WERI-Rb-1 (cell line): Measurements from ENCODE around the gene EHD4.

Experiments used
- DNase-seq: peaks from one replicate; pipeline ENCODE4 v3.0.0-alpha.2; 2020
- H3K27ac ChIP-seq: fragments of 250-450 bp; sonication (Bioruptor Pico); 2 replicates; pipeline ENCODE4 v1.5.1; 2020; ENCODE audit warnings: mild to moderate bottlenecking, moderate library complexity
- H3K27me3 ChIP-seq: fragments of 250-450 bp; sonication (Bioruptor Pico); 2 replicates; pipeline ENCODE4 v1.5.1; 2021; ENCODE audit warnings: mild to moderate bottlenecking, low read depth, moderate library complexity; ENCODE audit not compliant: insufficient read depth, severe bottlenecking
- H3K36me3 ChIP-seq: fragments of 250-450 bp; sonication (Bioruptor Pico); 2 replicates; pipeline ENCODE4 v1.5.1; 2020; ENCODE audit warnings: mild to moderate bottlenecking, moderate library complexity
- H3K4me3 ChIP-seq: 2 replicates; pipeline ENCODE4 v1.5.1; 2011; ENCODE audit warnings: low read depth, mild to moderate bottlenecking, control low read depth, low read length
- H3K9me3 ChIP-seq: fragments of 250-450 bp; sonication (Bioruptor Pico); 2 replicates; pipeline ENCODE4 v1.5.1; 2021; ENCODE audit warnings: mild to moderate bottlenecking, moderate library complexity; ENCODE audit not compliant: severe bottlenecking
- TF ChIP-seq, protein P1 (sequence below): IDR thresholded peaks from 2 replicates; pipeline ENCODE4 v1.5.1; 2011; ENCODE audit warnings: low read depth, mild to moderate bottlenecking, control low read depth, inconsistent platforms, low read length

The EHD4 gene

GRCh38 chr15:41860049-41860828, 112.1 kb downstream of the EHD4 start:
- H3K36me3 ChIP-seq: no peaks in the 10 kb centered on the region
- H3K27me3 ChIP-seq: no peaks in the 10 kb centered on the region
- no peaks in the 10 kb centered on the region for H3K9me3 ChIP-seq
- no peak overlapping the region for H3K27ac ChIP-seq
- TF ChIP-seq, protein P1, sequence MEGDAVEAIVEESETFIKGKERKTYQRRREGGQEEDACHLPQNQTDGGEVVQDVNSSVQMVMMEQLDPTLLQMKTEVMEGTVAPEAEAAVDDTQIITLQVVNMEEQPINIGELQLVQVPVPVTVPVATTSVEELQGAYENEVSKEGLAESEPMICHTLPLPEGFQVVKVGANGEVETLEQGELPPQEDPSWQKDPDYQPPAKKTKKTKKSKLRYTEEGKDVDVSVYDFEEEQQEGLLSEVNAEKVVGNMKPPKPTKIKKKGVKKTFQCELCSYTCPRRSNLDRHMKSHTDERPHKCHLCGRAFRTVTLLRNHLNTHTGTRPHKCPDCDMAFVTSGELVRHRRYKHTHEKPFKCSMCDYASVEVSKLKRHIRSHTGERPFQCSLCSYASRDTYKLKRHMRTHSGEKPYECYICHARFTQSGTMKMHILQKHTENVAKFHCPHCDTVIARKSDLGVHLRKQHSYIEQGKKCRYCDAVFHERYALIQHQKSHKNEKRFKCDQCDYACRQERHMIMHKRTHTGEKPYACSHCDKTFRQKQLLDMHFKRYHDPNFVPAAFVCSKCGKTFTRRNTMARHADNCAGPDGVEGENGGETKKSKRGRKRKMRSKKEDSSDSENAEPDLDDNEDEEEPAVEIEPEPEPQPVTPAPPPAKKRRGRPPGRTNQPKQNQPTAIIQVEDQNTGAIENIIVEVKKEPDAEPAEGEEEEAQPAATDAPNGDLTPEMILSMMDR: peak; percentile 33
- H3K4me3 ChIP-seq: no peak overlapping the region
- no peak for DNase-seq

- Histone ChIP-seq H3K27ac (no peak overlapping the region), H3K4me3 (no peak overlapping the region), H3K27me3 (no peaks in the 10 kb centered on the region), H3K36me3 (no peaks in the 10 kb centered on the region), H3K9me3 (no peaks in the 10 kb centered on the region)
- TF ChIP-seq, protein P1: 0 out of 2 replicates have a peak, but pooled peaks have one; percentile 10
- no peak for DNase-seq
These were observed 113.6 kb downstream of the EHD4 start for GRCh38 chr15:41858756-41859155.

- no peaks in the 10 kb centered on the region for H3K9me3 ChIP-seq
- TF ChIP-seq, protein P1: no peak
These were observed 115.0 kb downstream of the EHD4 start for GRCh38 chr15:41857316-41857715.

DNA sequence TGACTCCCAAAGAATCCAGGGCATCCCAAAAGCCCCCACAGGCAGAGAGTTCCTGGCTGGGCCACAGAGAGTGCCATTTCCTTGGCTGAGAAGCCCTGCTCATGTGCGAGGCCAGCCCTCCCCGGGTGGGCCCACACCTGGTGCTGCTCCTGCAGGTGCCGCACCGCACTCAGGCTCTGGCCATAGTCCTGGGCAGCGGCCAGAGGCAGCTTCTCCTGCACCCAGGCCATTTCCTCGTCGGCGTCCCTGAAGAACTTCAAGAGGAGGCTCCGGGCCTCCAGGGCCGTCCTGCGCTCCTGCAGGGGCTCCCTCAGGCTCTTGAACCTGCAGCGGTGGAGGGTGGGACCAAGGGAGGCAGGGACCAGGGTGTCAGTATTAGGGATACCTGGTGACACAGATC, 115.6 kb downstream of the EHD4 start:
- Histone ChIP-seq H3K27me3 (no peaks in the 10 kb centered on the region), H3K4me3 (no peak overlapping the region), H3K27ac (no peak overlapping the region), H3K36me3 (no peaks in the 10 kb centered on the region), H3K9me3 (no peaks in the 10 kb centered on the region)
- DNase-seq: no peak
- TF ChIP-seq, protein P1: no peak

More at GRCh38 chr15:41857316-41857715, 115.0 kb downstream of the EHD4 start:
- H3K4me3 ChIP-seq: no peak overlapping the region
- H3K27me3 ChIP-seq: no peaks in the 10 kb centered on the region
- H3K36me3 ChIP-seq: no peaks in the 10 kb centered on the region
- DNase-seq: no peak
- H3K27ac ChIP-seq: no peak overlapping the region

GRCh38 chr15:41856262-41856661, 116.1 kb downstream of the EHD4 start:
- H3K4me3 ChIP-seq: no peak overlapping the region
- no peaks in the 10 kb centered on the region for H3K27me3 ChIP-seq
- no peaks in the 10 kb centered on the region for H3K36me3 ChIP-seq
- H3K9me3 ChIP-seq: no peaks in the 10 kb centered on the region
- TF ChIP-seq, protein P1: no peak
- no peak for DNase-seq
- H3K27ac ChIP-seq: no peak overlapping the region
